ENCODE measurements around the gene AMIGO1. TPM values are rescaled to one million over a fixed set of nuclear protein-coding genes. Genes with fewer than 3 reads are reported as not detected.

AMIGO1 gene
- total RNA-seq, 1 donor from 2014 or later, result 3.0 TPM

GRCh38 chr1:109546311-109547109 lies 37.0 kb upstream of the AMIGO1 start:
- H3K4me3 ChIP-seq (ENCODE audit: low read depth, low read length), result peak overlapping the region; percentile 6
- TF ChIP-seq CTCF (IDR thresholded peaks at IDR 0.05; ENCODE audit: insufficient read depth, low read length, poor library complexity, severe bottlenecking), result peak; percentile 69
- H3K36me3 ChIP-seq (ENCODE audit: control insufficient read depth, insufficient read depth, low read length), result no peaks in the 10 kb centered on the region
- peak; percentile 43 for DNase-seq (ENCODE audit: low read depth)
- H3K27me3 ChIP-seq (ENCODE audit: control insufficient read depth, insufficient read depth, low read length), result no peaks in the 10 kb centered on the region

- Histone ChIP-seq H3K4me3 (ENCODE audit: low read depth, low read length) (no peak overlapping the region), H3K27me3 (ENCODE audit: control insufficient read depth, insufficient read depth, low read length) (no peaks in the 10 kb centered on the region), H3K36me3 (ENCODE audit: control insufficient read depth, insufficient read depth, low read length) (no peaks in the 10 kb centered on the region)
- no peak for DNase-seq (ENCODE audit: low read depth)
- TF ChIP-seq CTCF (IDR thresholded peaks at IDR 0.05; ENCODE audit: insufficient read depth, low read length, poor library complexity, severe bottlenecking), result no peak
Measured at GRCh38 chr1:109543988-109544735, 34.6 kb upstream of the AMIGO1 start.

- DNase-seq (ENCODE audit: low read depth), result no peak
- Histone ChIP-seq H3K27me3 (ENCODE audit: control insufficient read depth, insufficient read depth, low read length) (no peaks in the 10 kb centered on the region), H3K36me3 (ENCODE audit: control insufficient read depth, insufficient read depth, low read length) (no peaks in the 10 kb centered on the region), H3K4me3 (ENCODE audit: low read depth, low read length) (no peak overlapping the region)
- TF ChIP-seq CTCF (IDR thresholded peaks at IDR 0.05; ENCODE audit: insufficient read depth, low read length, poor library complexity, severe bottlenecking), result no peak
Measured at GRCh38 chr1:109543283-109543987, 33.9 kb upstream of the AMIGO1 start.

GRCh38 chr1:109542657-109543056 lies 33.1 kb upstream of the AMIGO1 start:
- Histone ChIP-seq H3K4me3 (ENCODE audit: low read depth, low read length) (no peak overlapping the region), H3K36me3 (ENCODE audit: control insufficient read depth, insufficient read depth, low read length) (no peaks in the 10 kb centered on the region), H3K27me3 (ENCODE audit: control insufficient read depth, insufficient read depth, low read length) (no peaks in the 10 kb centered on the region)
- DNase-seq (ENCODE audit: low read depth), result no peak
- no peak for TF ChIP-seq CTCF (IDR thresholded peaks at IDR 0.05; ENCODE audit: insufficient read depth, low read length, poor library complexity, severe bottlenecking)

- DNase-seq (ENCODE audit: low read depth), result no peak
- Histone ChIP-seq H3K36me3 (ENCODE audit: control insufficient read depth, insufficient read depth, low read length) (no peaks in the 10 kb centered on the region), H3K27me3 (ENCODE audit: control insufficient read depth, insufficient read depth, low read length) (no peaks in the 10 kb centered on the region), H3K4me3 (ENCODE audit: low read depth, low read length) (no peak overlapping the region)
- no peak for TF ChIP-seq CTCF (IDR thresholded peaks at IDR 0.05; ENCODE audit: insufficient read depth, low read length, poor library complexity, severe bottlenecking)
Measured at GRCh38 chr1:109541102-109541501, 31.6 kb upstream of the AMIGO1 start.
